HG03039 (cell line): ENCODE measurements around the gene NSG1.
"Not testable (repeated sequence)": the region's sequence is repeated elsewhere in the genome, so short reads cannot be mapped to it uniquely, and the experiment has no call there.

Experiments used
- ATAC-seq: cut with Tn5 transposase; IDR thresholded peaks from one replicate; pipeline ENCODE4 v1.9.1; 2021; ENCODE audit warnings: mild to moderate bottlenecking, moderate library complexity; ENCODE audit not compliant: unreplicated experiment

NSG1 gene, protein sequence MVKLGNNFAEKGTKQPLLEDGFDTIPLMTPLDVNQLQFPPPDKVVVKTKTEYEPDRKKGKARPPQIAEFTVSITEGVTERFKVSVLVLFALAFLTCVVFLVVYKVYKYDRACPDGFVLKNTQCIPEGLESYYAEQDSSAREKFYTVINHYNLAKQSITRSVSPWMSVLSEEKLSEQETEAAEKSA

DNA sequence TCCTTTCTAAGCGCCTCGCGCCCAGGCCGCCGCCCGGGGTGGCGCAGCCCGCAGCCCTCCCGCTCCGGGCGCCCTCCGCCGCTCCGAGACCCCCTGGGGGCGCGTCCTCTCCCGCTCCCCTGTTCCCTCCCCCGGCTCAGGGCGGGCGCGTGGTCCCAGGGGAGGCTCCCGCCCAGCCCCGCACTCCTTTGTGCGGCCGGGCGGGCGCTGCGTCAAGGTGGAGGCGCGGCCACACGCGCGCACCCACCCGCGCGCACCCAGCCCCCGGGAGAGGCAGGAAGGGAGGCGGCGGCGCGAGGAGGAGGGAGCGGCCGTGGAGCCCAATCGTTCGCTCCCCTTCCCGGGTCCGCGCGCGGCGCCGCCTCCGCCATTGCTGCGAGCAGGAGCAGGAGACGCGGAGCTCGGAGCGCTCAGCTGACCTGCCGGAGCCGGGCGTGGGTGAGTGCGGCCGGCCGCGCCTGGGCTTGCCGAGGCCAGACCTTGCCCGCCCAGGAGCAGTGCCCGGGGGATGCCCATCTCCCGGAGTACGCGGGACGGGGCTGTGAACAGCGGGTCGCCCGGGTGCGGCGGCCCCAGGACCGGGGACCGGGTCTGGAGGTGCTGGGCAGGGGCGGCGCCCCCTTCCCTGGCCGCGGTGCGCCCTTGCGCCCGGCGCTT, at the start of gene NSG1:
NSG1 (plus strand) TSS at position 367 of the 657 bp plus-strand sequence. CDS start 528 bp downstream, outside the sequence.
- ATAC-seq = no peak

DNA sequence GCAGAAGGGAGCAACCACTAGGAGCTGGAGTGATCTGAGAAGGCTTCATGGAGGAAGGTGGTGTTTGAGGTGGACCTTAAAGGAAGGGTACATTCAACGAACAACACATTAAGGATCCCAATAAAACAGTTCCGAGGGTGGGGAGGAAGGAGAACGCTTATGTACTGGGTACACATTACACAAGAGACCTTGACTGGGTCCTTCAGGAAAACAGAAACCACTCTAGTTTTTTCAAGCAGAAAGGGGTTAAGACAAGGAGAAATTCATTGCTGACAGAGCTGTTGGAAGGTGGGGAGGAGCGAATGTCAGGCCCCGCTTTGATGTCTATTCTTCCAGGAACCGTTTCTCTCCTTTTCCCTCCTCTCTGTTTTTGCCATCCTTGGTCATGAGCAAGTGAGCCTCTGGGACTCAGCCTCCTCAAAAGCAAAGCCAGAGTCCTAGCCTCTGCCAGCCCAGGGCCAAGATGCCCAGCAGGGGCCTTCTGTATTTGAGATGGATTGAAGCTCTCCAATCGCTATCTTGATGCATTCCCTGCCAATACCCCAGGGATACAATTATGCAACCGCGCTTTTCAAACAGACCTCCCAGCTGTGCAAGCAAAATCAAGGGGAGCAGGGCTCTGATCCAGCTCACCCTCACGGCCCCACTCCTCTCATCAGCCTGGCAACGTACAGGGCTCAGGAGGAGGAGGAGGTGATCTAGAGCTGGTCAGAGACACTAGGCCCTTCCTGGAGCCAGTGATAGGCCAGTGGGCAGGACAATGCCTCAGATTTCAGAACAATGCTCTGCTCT, 48.5 kb upstream of the NSG1 start:
- ATAC-seq = no peak

DNA sequence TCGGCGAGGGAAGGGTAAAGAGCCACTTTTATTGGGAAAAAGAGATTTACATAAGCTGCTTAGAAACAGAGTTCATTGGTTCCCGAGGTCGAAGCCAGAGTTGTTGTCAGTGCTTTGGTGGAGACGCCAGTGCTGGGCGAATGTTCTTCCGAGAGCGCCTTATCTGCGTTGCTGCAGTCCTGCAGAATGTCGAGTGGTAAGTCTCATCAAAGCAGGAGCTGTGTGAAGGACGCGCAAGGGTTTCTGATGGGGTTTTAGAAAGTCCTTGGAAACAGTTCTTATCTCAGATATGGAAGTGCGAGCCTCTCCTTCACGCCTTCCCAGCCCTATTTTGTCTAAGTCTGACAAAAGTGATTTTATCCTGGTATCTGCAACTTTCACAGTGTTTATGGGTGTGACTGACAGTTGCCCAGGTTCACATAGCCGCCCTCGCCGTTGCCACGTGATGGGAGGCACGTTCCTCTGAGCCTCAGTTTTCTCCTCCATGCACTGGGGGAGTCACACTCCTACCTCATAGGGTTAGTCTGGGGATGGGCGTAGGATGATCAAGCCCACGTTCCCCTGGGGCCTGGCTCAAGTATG, 47.3 kb upstream of the NSG1 start:
- no peak for ATAC-seq

DNA sequence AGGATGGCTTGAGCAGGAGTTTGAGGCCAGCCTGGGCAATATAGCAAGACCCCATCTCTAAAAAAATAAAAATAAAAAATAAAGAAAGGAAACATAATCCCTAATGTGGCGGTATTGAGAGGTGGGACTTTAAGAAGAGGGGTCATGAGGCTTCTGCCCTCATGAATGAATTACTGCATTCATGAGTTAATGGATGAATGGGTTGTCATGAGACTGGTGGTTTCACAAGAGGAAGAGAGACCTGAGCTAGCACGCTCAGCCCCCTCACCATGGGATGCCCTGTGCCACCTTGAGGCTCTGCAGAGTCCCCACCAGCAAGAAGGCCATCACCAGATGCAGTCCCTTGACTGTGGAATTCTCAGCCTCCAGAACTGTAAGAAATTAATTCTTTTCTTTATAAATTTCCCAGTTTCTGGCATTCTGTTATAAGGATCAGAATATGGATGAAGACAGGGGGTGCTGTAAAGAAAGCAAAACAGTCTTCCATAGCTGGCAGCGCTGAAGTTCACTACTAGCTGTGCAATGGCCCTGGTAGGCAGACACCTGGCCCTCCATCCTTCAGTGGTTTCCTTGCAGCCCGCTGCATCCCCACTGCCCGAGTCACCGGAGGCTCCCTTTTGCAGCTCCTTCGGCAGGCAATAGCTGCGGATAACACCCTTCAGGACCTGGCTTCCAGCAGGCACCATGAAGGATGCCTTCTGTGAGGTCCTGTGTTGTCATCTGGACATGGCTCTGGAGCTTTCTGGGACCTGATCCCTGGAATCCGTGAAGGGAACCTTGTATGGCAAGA, 44.8 kb upstream of the NSG1 start:
- ATAC-seq = no peak

DNA sequence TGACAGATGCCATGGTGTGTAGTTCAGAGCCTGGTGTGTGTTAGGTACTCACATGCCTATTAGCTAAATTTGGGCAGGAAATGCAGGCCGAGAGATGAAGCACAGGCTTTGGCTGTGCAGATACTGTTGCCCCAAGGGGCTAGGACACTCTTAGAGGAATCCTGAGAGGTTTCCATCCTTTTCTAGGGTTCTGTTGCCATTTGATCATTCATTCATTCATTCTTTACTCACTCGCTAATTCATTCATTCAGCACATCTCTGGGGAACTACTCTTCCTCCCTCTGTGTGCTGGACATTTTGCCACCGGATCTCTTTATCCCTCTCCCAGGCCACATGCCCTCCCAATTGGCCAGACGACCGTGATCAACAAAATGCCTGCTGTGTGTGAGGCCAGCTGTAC, 43.9 kb upstream of the NSG1 start:
- no peak for ATAC-seq

DNA sequence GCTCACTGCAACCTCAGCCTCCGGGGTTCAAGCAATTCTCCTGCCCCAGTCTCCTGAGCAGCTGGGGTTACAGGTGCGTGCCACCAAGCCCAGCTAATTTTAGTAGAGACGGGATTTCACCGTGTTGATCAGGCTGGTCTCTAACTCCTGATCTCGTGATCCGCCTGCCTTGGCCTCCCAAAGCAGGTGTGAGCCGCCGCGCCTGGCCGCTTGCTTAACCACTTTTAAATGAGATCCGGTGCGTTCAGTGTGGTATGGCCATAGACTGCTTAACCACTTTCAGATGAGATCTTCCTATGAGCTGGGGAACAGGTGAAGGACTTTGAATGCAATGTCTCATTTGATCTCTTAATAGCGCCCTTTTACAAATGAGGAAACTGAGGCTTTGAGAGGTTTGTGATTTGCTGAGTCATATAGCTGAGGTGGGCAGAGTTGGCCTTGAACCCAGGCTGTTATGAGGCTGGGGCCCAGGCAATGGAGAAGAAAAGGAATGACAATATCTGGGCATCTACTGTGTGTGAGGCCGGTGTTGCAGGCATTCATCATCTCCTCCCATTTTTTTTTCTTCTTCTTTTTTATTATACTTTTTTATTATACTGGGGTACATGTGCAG, 41.9 kb upstream of the NSG1 start:
- ATAC-seq = peak; percentile 77

DNA sequence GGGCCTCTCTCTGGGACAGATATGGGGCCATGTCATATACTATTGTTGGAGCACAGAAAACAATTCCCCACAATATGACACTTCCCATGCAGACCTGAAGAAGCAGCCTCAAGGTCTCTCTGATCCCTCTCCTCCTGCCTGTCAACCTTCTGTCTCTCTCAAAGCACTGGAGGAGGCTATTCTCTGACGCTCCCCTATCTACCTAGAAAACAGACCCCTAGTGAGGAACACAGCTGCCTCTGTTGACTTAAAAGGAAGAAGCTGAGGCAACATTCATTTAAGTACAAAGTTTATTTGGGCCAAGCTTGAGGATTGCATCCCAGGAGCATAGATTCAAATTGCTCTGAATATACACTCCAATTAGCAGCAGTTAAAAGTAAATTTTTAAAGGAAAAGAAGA, 39.3 kb upstream of the NSG1 start:
- ATAC-seq = no peak

DNA sequence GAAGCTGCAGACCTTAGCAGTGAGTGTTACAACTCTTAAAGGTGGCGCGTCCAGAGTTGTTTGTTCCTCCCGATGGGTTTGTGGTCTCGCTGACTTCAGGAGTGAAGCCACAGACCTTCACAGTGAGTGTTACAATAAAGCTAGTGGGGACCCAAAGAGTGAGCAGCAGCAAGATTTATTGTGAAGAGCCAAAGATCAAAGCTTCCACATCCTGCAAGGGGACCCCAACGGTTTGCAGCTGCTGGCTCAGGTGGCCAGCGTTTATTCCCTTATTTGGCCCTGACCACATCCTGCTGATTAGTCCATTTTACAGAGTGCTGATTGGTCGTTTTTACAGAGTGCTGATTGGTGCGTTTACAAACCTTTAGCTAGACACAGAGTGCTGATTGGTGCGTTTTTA, 38.3 kb upstream of the NSG1 start:
- not testable (repeated sequence) for ATAC-seq

DNA sequence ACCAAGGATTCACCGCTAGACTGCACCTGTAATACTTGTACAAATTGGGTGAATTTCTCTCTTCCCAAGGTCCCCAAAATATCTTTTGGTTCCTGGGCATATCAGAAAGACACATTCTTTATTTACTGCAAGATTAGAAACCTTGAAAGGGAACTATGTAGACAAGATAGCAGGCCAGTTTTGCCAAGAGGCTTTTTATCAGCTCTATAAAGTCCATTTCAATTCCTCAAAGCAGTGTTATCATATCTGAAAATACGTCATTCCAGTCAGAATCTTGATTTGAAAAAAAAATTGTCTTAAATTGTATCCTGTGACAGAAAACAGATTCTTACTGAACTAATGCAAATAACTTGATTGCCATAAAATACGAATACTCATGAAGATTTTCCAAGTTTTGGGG, 37.0 kb upstream of the NSG1 start:
- no peak for ATAC-seq

DNA sequence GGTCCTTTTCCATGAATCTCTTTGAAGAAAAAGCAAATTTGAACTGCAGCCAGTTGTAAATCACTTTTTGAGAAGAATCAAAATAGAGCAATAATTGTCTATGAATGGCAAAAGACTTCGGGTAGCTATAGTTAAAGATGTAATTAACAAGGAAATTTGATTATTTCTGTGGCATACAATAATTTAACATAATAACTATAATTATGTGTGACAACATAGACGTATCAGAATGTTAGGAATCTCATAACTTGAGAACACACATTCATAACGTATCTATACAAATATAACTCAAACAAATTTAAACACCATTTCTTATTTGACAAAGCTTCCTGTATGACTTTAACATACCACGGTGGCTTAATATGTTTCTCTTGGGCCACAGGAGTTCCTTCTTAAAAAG, 36.0 kb upstream of the NSG1 start:
- no peak for ATAC-seq

DNA sequence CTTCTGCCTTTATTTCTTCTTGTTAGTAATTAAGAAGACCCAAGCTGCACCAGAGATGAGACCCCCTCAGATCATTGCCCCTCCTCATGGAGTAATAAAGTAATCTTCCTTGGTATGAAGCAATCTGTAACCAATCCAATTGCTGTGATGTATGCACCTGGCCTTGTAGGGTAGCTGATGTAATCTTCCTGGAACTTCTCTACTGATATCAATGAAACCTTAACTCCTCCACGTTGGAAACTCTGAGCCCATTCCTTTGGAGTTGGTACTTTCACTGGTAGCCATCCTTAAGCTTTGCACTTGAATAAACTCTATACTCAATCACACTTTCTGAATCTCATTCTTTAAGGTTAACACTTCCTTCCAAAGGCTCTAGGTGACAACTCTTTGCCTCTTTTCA, 31.6 kb upstream of the NSG1 start:
- no peak for ATAC-seq

DNA sequence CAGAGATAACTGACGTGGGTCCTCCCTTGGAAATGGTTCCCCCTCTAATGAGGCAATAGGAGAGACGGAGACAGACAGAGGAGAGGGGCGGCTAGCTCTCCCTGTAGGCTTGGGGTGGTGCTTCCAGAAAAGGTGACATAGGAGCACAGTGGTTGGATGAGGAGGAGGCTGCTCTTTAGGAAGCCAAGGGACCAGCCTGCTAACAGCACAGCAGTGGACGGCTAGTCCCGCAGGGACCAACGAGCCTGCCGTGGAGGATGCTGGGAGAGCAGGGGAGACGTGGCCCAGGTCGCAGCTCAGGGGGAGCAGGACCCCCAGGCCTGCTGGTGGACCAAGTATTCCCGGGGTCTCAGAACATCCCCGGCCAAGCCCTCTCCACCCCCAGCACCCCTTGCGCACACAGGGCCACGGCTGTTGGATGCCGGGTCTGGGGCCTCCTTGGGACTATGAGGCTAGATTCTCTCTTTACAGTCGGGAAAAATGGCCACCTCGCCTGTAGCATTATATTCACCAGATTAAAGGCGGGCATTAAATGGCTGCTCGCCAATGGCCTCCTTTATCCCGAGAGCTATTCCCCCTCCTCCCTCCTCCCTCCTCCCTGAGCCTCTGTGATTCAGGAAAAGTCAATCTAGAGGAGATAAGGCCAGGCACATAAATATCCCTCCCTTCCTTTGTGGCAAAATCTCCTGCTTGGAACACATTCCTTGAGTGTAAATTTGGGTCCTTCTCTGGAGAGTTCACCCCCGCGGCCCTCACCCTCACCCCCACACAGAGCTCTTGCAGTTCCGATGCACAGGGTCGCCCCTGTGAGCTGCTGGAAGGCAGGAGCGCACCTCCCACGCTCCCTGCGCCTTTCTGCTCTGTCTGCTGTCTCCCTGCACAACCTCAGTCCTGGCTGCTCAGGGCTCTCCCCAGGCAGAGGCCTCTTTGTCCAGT, 30.5 kb upstream of the NSG1 start:
- no peak for ATAC-seq

DNA sequence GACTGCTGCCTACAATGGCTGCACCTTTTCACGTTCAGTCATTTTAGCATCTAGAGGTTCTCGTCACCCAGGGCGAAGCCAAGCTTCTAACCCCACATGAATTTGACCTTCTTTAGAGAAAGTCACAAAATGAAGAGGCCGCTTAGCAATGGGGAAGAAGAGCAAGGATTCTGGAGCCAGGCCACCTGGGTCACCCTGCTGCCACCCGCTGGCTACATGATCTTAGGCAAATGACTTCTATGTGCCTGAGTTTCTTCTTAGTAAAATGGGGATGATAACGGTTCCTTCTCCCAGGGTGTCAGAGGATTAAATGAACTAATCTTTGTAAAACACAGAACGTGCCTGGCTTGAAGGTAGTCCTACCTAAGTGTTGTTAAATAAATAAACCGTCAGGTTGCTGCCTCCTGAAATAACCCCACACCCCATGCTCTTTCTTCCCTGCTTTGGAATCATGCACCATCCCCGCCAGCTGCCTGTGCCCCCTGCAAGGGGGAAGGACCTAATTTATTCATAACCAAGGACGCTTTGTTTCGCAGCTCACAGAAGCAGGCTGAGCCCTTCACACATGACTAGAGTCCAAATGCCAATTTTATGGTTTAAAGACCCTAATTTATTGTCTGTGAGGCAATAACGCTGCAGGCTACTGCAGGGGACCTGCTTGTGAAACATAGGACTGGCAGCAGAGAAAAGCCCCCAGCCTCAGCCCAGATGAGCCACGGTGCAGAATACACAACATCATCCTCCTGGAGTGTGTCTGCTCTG, 28.6 kb upstream of the NSG1 start:
- ATAC-seq = no peak

DNA sequence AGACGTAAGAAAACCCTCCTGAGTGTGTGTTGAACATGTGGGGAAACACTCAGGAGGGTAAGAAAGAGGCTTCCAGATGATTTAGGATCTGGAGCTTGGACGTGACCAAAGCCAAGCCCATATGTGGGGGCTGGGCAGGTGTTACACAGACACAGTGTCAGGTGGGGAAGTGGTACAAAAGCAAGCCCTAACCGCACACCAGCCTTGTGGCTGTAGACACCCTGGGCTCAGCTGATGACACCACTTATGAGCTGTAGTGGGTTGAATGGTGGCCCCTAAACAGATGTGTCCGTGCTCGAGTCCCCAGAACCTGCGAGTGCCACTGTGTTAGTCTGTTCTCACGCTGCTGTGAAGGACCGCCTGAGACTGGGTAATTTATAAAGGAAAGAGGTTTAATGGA, 25.0 kb upstream of the NSG1 start:
- no peak for ATAC-seq

DNA sequence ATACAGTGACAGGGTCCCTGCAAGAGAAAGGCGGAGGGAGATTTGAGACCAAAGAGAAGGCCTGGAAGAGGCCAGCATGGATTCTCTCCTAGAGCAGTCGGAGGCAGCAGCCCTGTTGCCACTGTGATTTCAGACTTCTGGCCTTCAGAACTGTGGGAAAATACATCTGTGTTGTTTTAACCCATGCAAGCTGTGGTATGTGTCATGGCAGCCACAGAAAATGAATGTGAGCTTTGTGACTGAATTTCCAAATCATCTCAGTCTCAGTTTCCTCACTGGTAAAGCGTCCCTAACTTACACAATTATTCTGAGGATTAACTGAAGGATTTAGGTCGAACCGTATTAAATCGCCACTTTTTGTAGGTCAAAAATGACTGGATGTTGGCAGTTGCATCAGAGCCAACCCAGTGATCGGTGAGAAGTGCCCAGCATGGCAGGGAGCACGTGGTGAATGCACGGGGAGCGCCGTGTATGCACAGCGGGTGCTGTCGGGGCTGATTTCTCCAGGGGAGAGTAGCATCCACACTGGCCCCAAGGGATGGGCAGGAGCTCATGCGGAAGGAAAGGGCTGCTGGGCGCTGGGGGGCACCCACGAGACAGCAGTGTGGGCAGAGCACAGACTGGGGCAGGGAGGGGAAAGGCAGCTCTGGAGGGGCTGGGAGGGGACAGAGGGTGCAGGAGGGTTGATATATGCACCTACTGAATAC, 23.8 kb upstream of the NSG1 start:
- no peak for ATAC-seq

DNA sequence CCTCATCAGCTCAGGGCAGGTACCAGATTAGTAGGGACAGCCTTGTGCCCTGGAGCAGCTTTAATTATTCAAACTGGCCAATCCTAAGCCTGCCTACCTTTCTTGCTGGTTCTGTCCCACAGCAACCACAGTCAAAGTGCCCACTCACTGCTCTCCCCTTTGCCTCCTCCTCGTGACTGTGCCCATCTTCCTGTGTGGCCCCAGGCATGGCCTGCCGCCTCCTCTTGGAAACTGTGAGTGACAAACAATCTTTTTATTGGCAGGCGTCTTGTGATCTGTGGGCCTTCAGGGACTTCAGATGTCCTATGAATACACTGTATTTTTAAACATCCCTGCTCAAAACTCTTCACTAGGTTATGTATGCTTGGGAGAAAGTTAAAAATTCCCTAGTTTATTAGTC, 22.8 kb upstream of the NSG1 start:
- no peak for ATAC-seq

DNA sequence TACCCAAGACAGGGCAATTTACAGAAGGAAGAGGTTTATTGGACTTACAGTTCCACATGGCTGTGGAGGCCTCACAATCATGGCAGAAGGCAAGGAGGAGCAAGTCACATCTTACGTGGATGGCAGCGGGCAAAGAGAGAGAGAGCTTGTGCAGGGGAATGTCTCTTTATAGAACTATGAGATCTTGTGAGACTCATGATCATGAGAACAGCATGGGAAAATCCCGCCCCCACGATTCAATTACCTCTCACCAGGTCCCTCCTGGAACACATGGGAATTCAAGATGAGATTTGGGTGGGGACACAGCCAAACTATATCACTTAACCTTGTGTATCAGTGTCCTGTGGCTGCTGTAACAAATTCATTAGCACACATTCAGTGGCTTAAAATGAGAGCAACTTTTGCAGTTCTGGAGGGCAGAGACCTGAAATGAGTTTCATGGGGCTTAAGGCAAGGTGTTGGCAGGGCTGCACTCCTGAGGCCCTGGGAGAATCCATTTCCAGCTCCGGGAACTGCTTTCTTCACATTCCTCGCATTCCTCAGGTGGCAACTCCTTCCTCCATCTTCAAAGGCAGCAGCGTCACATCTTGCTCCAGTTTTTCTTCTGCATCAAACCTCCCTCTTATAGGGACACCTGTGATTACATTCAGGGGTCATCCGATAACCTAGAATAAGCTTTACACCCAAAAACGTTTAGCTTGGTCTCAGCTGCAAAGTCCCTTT, 22.3 kb upstream of the NSG1 start:
- ATAC-seq = no peak
